K562 (cell line): ENCODE results near the gene PLA2G4C. TPM values are rescaled to one million over a fixed set of nuclear protein-coding genes. Genes with fewer than 3 reads are reported as not detected.
A peak's percentile ranks its signal among the peaks of the same experiment; 100 is the strongest.

Source experiments
- ARID4B ChIP-seq: sonication (generic); formaldehyde crosslinking; IDR thresholded peaks from 2 replicates; pipeline ENCODE4 v1.8.0; 2022; ENCODE audit warnings: mild to moderate bottlenecking, missing genetic modification reagents
- E2F5 ChIP-seq: sonication (generic); formaldehyde crosslinking; IDR thresholded peaks from 2 replicates; pipeline ENCODE4 v1.8.0; 2022; ENCODE audit warnings: mild to moderate bottlenecking, missing genetic modification reagents
- ETV1 ChIP-seq: fragments of 450-650 bp; conservative IDR thresholded peaks from 2 replicates; pipeline ENCODE4 v1.6.1; 2016; ENCODE audit warnings: missing genetic modification characterization, control low read depth, low read depth, missing compliant biosample characterization
- GTF2A2 ChIP-seq: IDR thresholded peaks from 2 replicates; pipeline ENCODE4 v1.6.1; 2016; ENCODE audit warnings: mild to moderate bottlenecking, missing genetic modification characterization, missing compliant biosample characterization
- MCM5 ChIP-seq: fragments of 450-650 bp; IDR thresholded peaks from 2 replicates; pipeline ENCODE4 v1.6.1; 2016; ENCODE audit warnings: low read depth
- MNT ChIP-seq, 2 experiments: fragments of 450-650 bp; conservative IDR thresholded peaks; 2 replicates each; pipeline ENCODE4 v1.6.1; 2017; ENCODE audit warnings: mild to moderate bottlenecking in 2 of 2, moderate library complexity in 2 of 2
- POLR2B ChIP-seq: fragments of 450-650 bp; IDR thresholded peaks from 2 replicates; pipeline ENCODE4 v1.6.1; 2018; ENCODE audit warnings: low read depth; ENCODE audit not compliant: partially characterized antibody
- POLR2G ChIP-seq: fragments of 200-400 bp; formaldehyde crosslinking; IDR thresholded peaks from 2 replicates; pipeline ENCODE4 v1.6.1; 2017; ENCODE audit warnings: low read depth, mild to moderate bottlenecking, antibody characterized with exemption, low read length, moderate library complexity
- SAP30 ChIP-seq: fragments of 200-600 bp; sonication (generic); IDR thresholded peaks from 2 replicates; pipeline ENCODE4 v1.6.1; 2012; ENCODE audit warnings: borderline replicate concordance, low read depth, mild to moderate bottlenecking, moderate library complexity, low read length, control low read depth, inconsistent platforms; ENCODE audit not compliant: insufficient read depth, poor library complexity, severe bottlenecking
- SREBF1 ChIP-seq: fragments of 150-350 bp; IDR thresholded peaks from 2 replicates; pipeline ENCODE4 v1.6.1; 2014; ENCODE audit warnings: antibody characterized with exemption, low read depth, low read length, borderline replicate concordance
- ZBTB11 ChIP-seq, 3 experiments: fragments of 200-800 bp in 1 of 3; fragments of 250-450 bp in 1 of 3; fragments of 450-650 bp in 1 of 3; sonication (Bioruptor Pico) in 1 of 3; sonication (Bioruptor generic) in 1 of 3; formaldehyde crosslinking in 1 of 3; IDR thresholded peaks; 2 replicates each; pipeline versions ENCODE4 v1.6.1 to v1.8.0; 2016 to 2022; ENCODE audit warnings: mild to moderate bottlenecking in 2 of 3, missing genetic modification characterization in 2 of 3, missing compliant biosample characterization in 1 of 3, moderate library complexity in 1 of 3
- ZBTB2 ChIP-seq: fragments of 450-650 bp; IDR thresholded peaks from 2 replicates; pipeline ENCODE4 v1.6.1; 2016; ENCODE audit warnings: antibody characterized with exemption
- ZNF253 ChIP-seq: fragments of 250-450 bp; sonication (Bioruptor Pico); conservative IDR thresholded peaks from 2 replicates; pipeline ENCODE4 v1.6.1; 2021; ENCODE audit warnings: mild to moderate bottlenecking
- ZSCAN29 ChIP-seq: fragments of 450-650 bp; IDR thresholded peaks from 2 replicates; pipeline ENCODE4 v1.6.1; 2017
- polyA plus RNA-seq, 8 experiments: library from polyadenylated mRNA; depleted of rRNA in 4 of 8; stranded (reverse) in 5 of 8; unstranded in 3 of 8; fragments of >200 nt; fragmentation: Nextera tagmentation in 2 of 8; fragmentation: Illumina TruSeq in 1 of 8; extraction: Ambion mirVana in 2 of 8; extraction: Trizol in 1 of 8; gene quantifications; 2 replicates each; pipeline versions ENCODE4 v1.2.1 to v1.2.3, GENCODE V29; 2011 to 2014; ENCODE audit warnings: inconsistent platforms in 1 of 8, missing spikeins in 1 of 8
- total RNA-seq, 7 experiments: library from RNA; depleted of rRNA in 6 of 7; stranded (reverse); fragments of >200 nt in 6 of 7; fragmentation: Illumina TruSeq in 2 of 7; extraction: Trizol in 2 of 7; gene quantifications; 2 replicates each; pipeline versions ENCODE4 v1.2.1 to v1.2.3, GENCODE V29; 2011 to 2021; ENCODE audit warnings: low replicate concordance in 1 of 7

PLA2G4C gene
- total and polyA plus RNA-seq, 9 of the 15 experiments (the other 6 are each of a cell fraction or from before 2014, with no cell fraction given), result 0.27 to 0.35 (median 0.35) TPM; not detected in 6

- TF ChIP-seq SREBF1 (no peak), ZBTB2 (peak; percentile 95), ZNF253 (CRISPR knock-in tag) (no peak), SAP30 (peak; percentile 78), POLR2G (peak; percentile 80), MNT (conservative IDR thresholded peaks at IDR 0.05) (peak; percentile 54 to 80; a peak in 3 of 4 replicates), ZBTB11 (CRISPR knock-in tag; IDR thresholded peaks at IDR 0.05) (0 out of 6 replicates have a peak, but pooled peaks of 1 of the 3 experiments have one; percentile 40), GTF2A2 (tag) (no peak), ARID4B (CRISPR knock-in tag) (no peak; the same call in 1 of the 2 replicates), MCM5 (no peak), ZSCAN29 (peak; percentile 87), ETV1 (peak; percentile 19; the same call in 1 of the 2 replicates), E2F5 (CRISPR knock-in tag) (no peak), POLR2B (peak; percentile 49)
Measured at GRCh38 chr19:48110350-48110966, at the start of gene PLA2G4C (continued).
